Left hindlimb (tissue), 1 donor: Measurements from ENCODE around the gene CAMK1G.
A peak's percentile ranks its signal among the peaks of the same experiment; 100 is the strongest.

Experiments
- DNase-seq: peaks from one replicate; pipeline ENCODE4 v3.0.0-alpha.2; 2018

The CAMK1G gene

GRCh38 chr1:209620487-209620884 is 37.0 kb downstream of the CAMK1G start:
- no peak for DNase-seq

GRCh38 chr1:209621286-209621685 is 37.8 kb downstream of the CAMK1G start:
- no peak for DNase-seq

GRCh38 chr1:209621741-209622655 is 38.5 kb downstream of the CAMK1G start:
- no peak for DNase-seq

- no peak for DNase-seq
Measured at GRCh38 chr1:209622841-209623829, 39.6 kb downstream of the CAMK1G start.

- DNase-seq = no peak
Measured at GRCh38 chr1:209624558-209625549, 41.3 kb downstream of the CAMK1G start.

GRCh38 chr1:209625791-209626285 is 42.3 kb downstream of the CAMK1G start:
- peak; percentile 45 for DNase-seq

- no peak for DNase-seq
Measured at GRCh38 chr1:209626346-209627026, 43.0 kb downstream of the CAMK1G start.

GRCh38 chr1:209627027-209627731 is 43.7 kb downstream of the CAMK1G start:
- DNase-seq = no peak

GRCh38 chr1:209627732-209628196 is 44.2 kb downstream of the CAMK1G start:
- DNase-seq = peak; percentile 86

GRCh38 chr1:209628618-209629299 is 45.2 kb downstream of the CAMK1G start:
- no peak for DNase-seq

- DNase-seq = no peak
Measured at GRCh38 chr1:209629621-209630382, 46.3 kb downstream of the CAMK1G start.

- no peak for DNase-seq
Measured at GRCh38 chr1:209630383-209631225, 47.1 kb downstream of the CAMK1G start.

- no peak for DNase-seq
Measured at GRCh38 chr1:209633335-209633997, 50.0 kb downstream of the CAMK1G start.

- DNase-seq = no peak
Measured at GRCh38 chr1:209634005-209634737, 50.7 kb downstream of the CAMK1G start.

GRCh38 chr1:209635850-209636249 is 52.3 kb downstream of the CAMK1G start:
- no peak for DNase-seq

GRCh38 chr1:209641832-209642172 is 58.3 kb downstream of the CAMK1G start:
- DNase-seq = peak; percentile 86

GRCh38 chr1:209642816-209643215 is 59.3 kb downstream of the CAMK1G start:
- no peak for DNase-seq
